B cell (primary cell): ENCODE measurements around the gene VPS13D. TPM values are rescaled to one million over a fixed set of nuclear protein-coding genes. Genes with fewer than 3 reads are reported as not detected.

Source experiments
- ATAC-seq: fragments of 200-7000 bp; cut with Tn5 transposase; one replicate; pipeline ENCODE4 v1.10.0; 2021; ENCODE audit warnings: low read depth, mild to moderate bottlenecking, moderate number of reproducible peaks, moderate library complexity
- CTCF ChIA-PET: fragments of 350-600 bp; sonication (Branson Sonifier 250); formaldehyde crosslinking; loops from one replicate; lab custom pipeline; 2021; ENCODE audit warnings: antibody characterized with exemption, inconsistent platforms; lab: Charles Lee
- POLR2A ChIA-PET: fragments of 350-600 bp; sonication (Branson Sonifier 250); formaldehyde crosslinking; loops from one replicate; lab custom pipeline; 2021; ENCODE audit warnings: antibody characterized with exemption; lab: Charles Lee
- DNase-seq: peaks from one replicate; pipeline ENCODE4 v3.0.0; 2013
- H2AFZ ChIP-seq: 2 replicates; pipeline ENCODE4 v1.6.1; 2012; ENCODE audit warnings: mild to moderate bottlenecking, low read depth, low read length; ENCODE audit not compliant: insufficient read depth, poor library complexity, severe bottlenecking
- H3K27ac ChIP-seq, 2 donors: 1 replicate in 1 of 2; 2 replicates in 1 of 2; pipeline ENCODE4 v1.5.1; 2012 to 2013; ENCODE audit warnings: low read length in 2 of 2, mild to moderate bottlenecking in 2 of 2, moderate library complexity in 1 of 2
- H3K27me3 ChIP-seq, 4 experiments: fragments of 200-600 bp in 1 of 4; sonication (generic) in 1 of 4; replicated peaks in 1 of 4; 1 replicate in 2 of 4; 2 replicates in 2 of 4; pipeline versions ENCODE4 v1.6.1 to v1.7.0; 2013 to 2016; ENCODE audit warnings: low read length in 3 of 4, mild to moderate bottlenecking in 2 of 4, mixed read lengths in 1 of 4, moderate library complexity in 1 of 4; ENCODE audit not compliant: insufficient read depth in 4 of 4, control insufficient read depth in 3 of 4; ENCODE audit errors: control extremely low read depth in 1 of 4
- H3K36me3 ChIP-seq, 2 experiments: replicated peaks in 1 of 2; 1 replicate in 1 of 2; 2 replicates in 1 of 2; pipeline versions ENCODE4 v1.6.1 to v1.7.1; 2013; ENCODE audit warnings: low read length in 1 of 2; ENCODE audit not compliant: insufficient read depth in 2 of 2, control insufficient read depth in 1 of 2; ENCODE audit errors: control extremely low read depth in 1 of 2, extremely low read depth in 1 of 2
- H3K4me1 ChIP-seq, 2 donors: fragments of 200-600 bp in 1 of 2; sonication (generic) in 1 of 2; 1 replicate in 1 of 2; 2 replicates in 1 of 2; pipeline versions ENCODE4 v1.5.1 to v1.6.1; 2013 to 2017; ENCODE audit warnings: low read length in 2 of 2; ENCODE audit not compliant: control insufficient read depth in 2 of 2, insufficient read depth in 2 of 2
- H3K4me2 ChIP-seq: replicated peaks from 2 replicates; pipeline ENCODE3; 2012; ENCODE audit warnings: mild to moderate bottlenecking, low read depth, low read length; ENCODE audit not compliant: poor library complexity, severe bottlenecking
- H3K4me3 ChIP-seq, 5 experiments: fragments of 200-600 bp in 1 of 5; sonication (generic) in 1 of 5; 1 replicate in 3 of 5; 2 replicates in 2 of 5; pipeline versions ENCODE4 v1.5.1 to v1.7.0; 2011 to 2016; ENCODE audit warnings: low read length in 4 of 5, mild to moderate bottlenecking in 4 of 5, low read depth in 2 of 5, control low read depth in 1 of 5, moderate library complexity in 1 of 5; ENCODE audit not compliant: insufficient read depth in 1 of 5; ENCODE audit errors: control extremely low read depth in 1 of 5, extremely low read depth in 1 of 5
- H3K79me2 ChIP-seq: fragments of 200-600 bp; sonication (generic); one replicate; pipeline ENCODE4 v1.6.0; 2016; ENCODE audit warnings: low read length; ENCODE audit not compliant: control insufficient read depth, insufficient read depth
- H3K9ac ChIP-seq: fragments of 200-600 bp; sonication (generic); 2 replicates; pipeline ENCODE4 v1.6.1; 2017; ENCODE audit warnings: mild to moderate bottlenecking, low read length, moderate library complexity
- H3K9me3 ChIP-seq, 3 donors: one replicate each; pipeline versions ENCODE4 v1.6.1 to v1.7.1; 2013; ENCODE audit warnings: low read length in 2 of 3; ENCODE audit not compliant: control insufficient read depth in 2 of 3, insufficient read depth in 1 of 3; ENCODE audit errors: control extremely low read depth in 1 of 3
- H4K20me1 ChIP-seq: 2 replicates; pipeline ENCODE4 v1.6.0; 2012; ENCODE audit warnings: mild to moderate bottlenecking, low read length; ENCODE audit not compliant: insufficient read depth, control insufficient read depth, poor library complexity, severe bottlenecking
- H3K27ac Mint-ChIP-seq: one replicate; pipeline ENCODE4 v1.8.0; 2021; ENCODE audit warnings: mixed read lengths
- H3K27me3 Mint-ChIP-seq: one replicate; pipeline ENCODE4 v1.8.0; 2021; ENCODE audit warnings: mixed read lengths
- H3K4me1 Mint-ChIP-seq: one replicate; pipeline ENCODE4 v1.8.0; 2021; ENCODE audit warnings: mixed read lengths
- H3K4me3 Mint-ChIP-seq: one replicate; pipeline ENCODE4 v1.8.0; 2021; ENCODE audit warnings: mixed read lengths
- H3K9me3 Mint-ChIP-seq: one replicate; pipeline ENCODE4 v1.8.0; 2022; ENCODE audit warnings: mixed read lengths; ENCODE audit not compliant: insufficient read depth
- CTCF ChIP-seq: fragments of 200-600 bp; IDR thresholded peaks from one replicate; pipeline ENCODE4 v1.8.0; 2022; ENCODE audit warnings: antibody characterized with exemption, mild to moderate bottlenecking
- EZH2 ChIP-seq: IDR thresholded peaks from 2 replicates; pipeline ENCODE4 v1.6.1; 2012; ENCODE audit warnings: borderline replicate concordance, low read depth, mild to moderate bottlenecking, moderate library complexity, low read length; ENCODE audit not compliant: insufficient read depth, poor library complexity, severe bottlenecking
- WGBS: methylation state at CpG from one replicate; pipeline ENCODE4 v1.1.5; 2013; ENCODE audit warnings: missing lambda C conversion rate; ENCODE audit not compliant: insufficient coverage; 5-methylcytosine and 5-hydroxymethylcytosine counted together
- intact Hi-C: fragments of 100-400 bp; cut with micrococcal nuclease; formaldehyde crosslinking; loops from one replicate; pipeline ENCODE4 v1.10.0; 2022
- polyA plus RNA-seq: library from polyadenylated mRNA; depleted of rRNA; stranded (reverse); fragments of >200 nt; gene quantifications from 2 replicates; pipeline ENCODE4 v1.2.3, GENCODE V29; 2012
- total RNA-seq, 2 donors: library from RNA; stranded (reverse); fragments of 120-200 nt in 1 of 2; gene quantifications; 1 replicate in 1 of 2; 2 replicates in 1 of 2; pipeline versions ENCODE4 v1.2.3 to v1.2.4, GENCODE V29; 2013 to 2022

Gene VPS13D
- total and polyA plus RNA-seq, 2 donors (not counting 1 experiment from before 2014, with no cell fraction given), result 29.9 to 104 TPM

GRCh38 chr1:12338823-12339222 lies 109.0 kb downstream of the VPS13D start:
- no peaks in the 10 kb centered on the region for H4K20me1 ChIP-seq
- CTCF ChIA-PET, result no interaction called here
- WGBS, result no CpG with 5 or more reads among the region's 1 CpG
- H3K79me2 ChIP-seq, result no peaks in the 10 kb centered on the region
- Mint-ChIP-seq H3K27me3 (no peaks in the 10 kb centered on the region), H3K4me1 (peaks cover 15% of the 10 kb centered on the region), H3K4me3 (no peak overlapping the region), H3K27ac (no peak overlapping the region), H3K9me3 (no peaks in the 10 kb centered on the region)
- H3K4me1 ChIP-seq, result peaks cover 0 to under 1% of the 10 kb centered on the region in 2 donors
- DNase-seq, result no peak
- no peak for ATAC-seq
- no peak overlapping the region for H3K27ac ChIP-seq
- POLR2A ChIA-PET, result no interaction called here
- H3K36me3 ChIP-seq, result peaks cover 15 to 32% of the 10 kb centered on the region in 2 experiments
- no peaks in the 10 kb centered on the region for H3K27me3 ChIP-seq
- no peak overlapping the region for H3K4me3 ChIP-seq
- intact Hi-C loops, result no loop called here
- H3K9me3 ChIP-seq, result no peaks in the 10 kb centered on the region
- TF ChIP-seq CTCF, result no peak
- no peak for TF ChIP-seq EZH2
- H3K9ac ChIP-seq, result no peak overlapping the region
- H3K4me2 ChIP-seq, result no peak overlapping the region
- no peak overlapping the region for H2AFZ ChIP-seq

GRCh38 chr1:12339396-12339795 lies 109.6 kb downstream of the VPS13D start:
- 100% methylated on average over 3 of the region's 3 CpGs for WGBS
- Mint-ChIP-seq H3K9me3 (no peaks in the 10 kb centered on the region), H3K4me1 (peaks cover 21% of the 10 kb centered on the region), H3K27me3 (no peaks in the 10 kb centered on the region), H3K4me3 (no peak overlapping the region), H3K27ac (no peak overlapping the region)
- H3K27me3 ChIP-seq, result no peaks in the 10 kb centered on the region
- H3K36me3 ChIP-seq, result peaks cover 12 to 27% of the 10 kb centered on the region in 2 experiments
- H3K4me3 ChIP-seq, result no peak overlapping the region
- H3K9ac ChIP-seq, result no peak overlapping the region
- no peaks in the 10 kb centered on the region for H3K79me2 ChIP-seq
- intact Hi-C loops, result no loop called here
- H3K27ac ChIP-seq, result no peak overlapping the region
- ChIA-PET CTCF (no interaction called here), POLR2A (no interaction called here)
- H3K4me1 ChIP-seq, result peaks cover 4 to 6% of the 10 kb centered on the region in 2 donors
- ATAC-seq (no peak), DNase-seq (no peak)
- TF ChIP-seq EZH2, result no peak
- no peak for TF ChIP-seq CTCF
- H2AFZ ChIP-seq, result no peak overlapping the region
- no peaks in the 10 kb centered on the region for H4K20me1 ChIP-seq
- H3K4me2 ChIP-seq, result no peak overlapping the region
- H3K9me3 ChIP-seq, result no peaks in the 10 kb centered on the region
